ENCODE measurements around the gene MRPL41. TPM values are rescaled to one million over a fixed set of nuclear protein-coding genes. Genes with fewer than 3 reads are reported as not detected.

Gene MRPL41
- polyA plus RNA-seq, 2 of the 4 experiments (the other 2 are of a cell fraction): 19.7 to 54.4 TPM

- CTCF ChIA-PET: interaction anchor here (0.6 to 2.4 kb wide), 20 partner anchors 10 to 248 kb away, joined by 3 to 16 read pairs (median 4); partner anchors contain the start of genes EXD3, MRPL41, NOXA1 and PNPLA7
- no peak for FAIRE-seq
- Histone ChIP-seq H3K9me3 (no peaks in the 10 kb centered on the region), H3K27ac (peak overlapping the region; percentile 3 to 38; a peak in 4 of 6 replicates), H3K4me2 (peak overlapping the region; percentile 23), H3K4me3 (no peak overlapping the region), H3K4me1 (peaks cover 4% of the 10 kb centered on the region)
- 29% methylated on average over 19 of the region's 19 CpGs for WGBS (ENCODE audit: missing lambda C conversion rate)
- peak; percentile 73 to 74 for DNase-seq (ENCODE audit: low read depth in 1 of 2, low spot score in 1 of 2)
- POLR2A ChIA-PET: interaction anchor here (0.8 to 1.3 kb wide), 4 partner anchors 16 to 232 kb away, joined by 3 to 6 read pairs (median 3); partner anchors contain the start of genes EHMT1, MRPL41, NRARP and PNPLA7
- ATAC-seq: peak; percentile 82 to 92
- peak; percentile 87 for TF ChIP-seq USF2 (IDR thresholded peaks at IDR 0.05)
- TF ChIP-seq CTCF (IDR thresholded peaks at IDR 0.05): peak; percentile 72
- TF ChIP-seq MYC (IDR thresholded peaks at IDR 0.05; ENCODE audit: borderline replicate concordance, low read length): peak; percentile 61; the same call in 1 of the 2 replicates
- TF ChIP-seq SMC3 (IDR thresholded peaks at IDR 0.05): peak; percentile 27; the same call in 1 of the 3 replicates
- TF ChIP-seq E2F6 (IDR thresholded peaks at IDR 0.05; ENCODE audit: borderline replicate concordance, low read depth): 0 out of 2 replicates have a peak, but pooled peaks have one; percentile 37
- TF ChIP-seq MAFK (IDR thresholded peaks at IDR 0.05; ENCODE audit: partially characterized antibody): no peak
- TF ChIP-seq HMGXB4 (CRISPR knock-in tag; IDR thresholded peaks at IDR 0.05; ENCODE audit: borderline replicate concordance): no peak
- peak; percentile 23 to 34; a peak in 2 of 5 replicates for TF ChIP-seq RAD21 (conservative IDR thresholded peaks at IDR 0.05 in 1 of 2, IDR thresholded peaks at IDR 0.05 in 1 of 2)
- peak; percentile 96 for TF ChIP-seq MAX (IDR thresholded peaks at IDR 0.05)
Observed at GRCh38 chr9:137534256-137535119, 17.2 kb upstream of the MRPL41 start.

GRCh38 chr9:137535120-137535428 is 16.6 kb upstream of the MRPL41 start:
- POLR2A ChIA-PET: interaction anchor here (0.8 to 1.3 kb wide), 4 partner anchors 15 to 233 kb away, joined by 3 to 6 read pairs (median 3); partner anchors contain the start of genes EHMT1, MRPL41, NRARP and PNPLA7
- no peak for ATAC-seq
- peak overlapping the region; percentile 23; the same call in 2 of the 3 replicates for H3K4me2 ChIP-seq
- TF ChIP-seq NPAS2 (CRISPR knock-in tag; IDR thresholded peaks at IDR 0.05; ENCODE audit: borderline replicate concordance) (no peak), PBX3 (IDR thresholded peaks at IDR 0.05) (no peak), ESRRA (IDR thresholded peaks at IDR 0.05; ENCODE audit: borderline replicate concordance, low read length) (no peak), EHMT2 (IDR thresholded peaks at IDR 0.05; ENCODE audit: low read depth) (no peak), FOSB (CRISPR knock-in tag; IDR thresholded peaks at IDR 0.05) (no peak), POLR2A (IDR thresholded peaks at IDR 0.05; ENCODE audit: low read length) (no peak), POLR2AphosphoS2 (conservative IDR thresholded peaks at IDR 0.05; ENCODE audit: low read length) (no peak), NFE2L2 (conservative IDR thresholded peaks at IDR 0.05; ENCODE audit: low read length) (no peak), SREBF2 (IDR thresholded peaks at IDR 0.05) (no peak), HOXB13 (CRISPR knock-in tag; IDR thresholded peaks at IDR 0.05; ENCODE audit: low read depth) (no peak), RNF2 (IDR thresholded peaks at IDR 0.05; ENCODE audit: borderline replicate concordance, low read depth) (no peak), USF2 (IDR thresholded peaks at IDR 0.05) (no peak), PHF8 (IDR thresholded peaks at IDR 0.05; ENCODE audit: borderline replicate concordance, low read depth) (no peak), EHF (CRISPR knock-in tag; IDR thresholded peaks at IDR 0.05) (no peak), CEBPB (IDR thresholded peaks at IDR 0.05) (no peak), KDM1A (IDR thresholded peaks at IDR 0.05; ENCODE audit: low read depth) (no peak), E2F6 (IDR thresholded peaks at IDR 0.05; ENCODE audit: borderline replicate concordance, low read depth) (no peak), RCOR1 (IDR thresholded peaks at IDR 0.05; ENCODE audit: low read depth, low read length) (no peak), HDAC2 (IDR thresholded peaks at IDR 0.05) (no peak)

More at GRCh38 chr9:137535120-137535428, 16.6 kb upstream of the MRPL41 start:
- Histone ChIP-seq H3K9me3 (no peaks in the 10 kb centered on the region), H3K4me3 (no peak overlapping the region), H3K27ac (peak overlapping the region; percentile 3 to 38; a peak in 3 of 6 replicates), H3K4me1 (peaks cover 4% of the 10 kb centered on the region)
- CTCF ChIA-PET: interaction anchor here (0.6 to 2.4 kb wide), 20 partner anchors 10 to 248 kb away, joined by 3 to 16 read pairs (median 4); partner anchors contain the start of genes EXD3, MRPL41, NOXA1 and PNPLA7
- DNase-seq (ENCODE audit: low read depth in 1 of 2, low spot score in 1 of 2) (no peak), FAIRE-seq (no peak)
